PC-3 (cell line): ENCODE data around the gene PALD1. TPM values are rescaled to one million over a fixed set of nuclear protein-coding genes. Genes with fewer than 3 reads are reported as not detected.

ENCODE experiments used
- ATAC-seq: fragments of 200-7000 bp; cut with Tn5 transposase; 2 replicates; pipeline ENCODE4 v1.9.1; 2020; ENCODE audit warnings: mild to moderate bottlenecking, moderate library complexity
- BruUV-seq: library from RNA; stranded (reverse); fragments of 400-500 nt; replicated peaks from 2 replicates; lab custom pipeline; 2021; lab: Mats Ljungman, UMichigan
- CTCF ChIA-PET: fragments of 300-600 bp; sonication (Branson Sonifier 250); formaldehyde crosslinking; loops from one replicate; lab custom pipeline; 2022; ENCODE audit warnings: antibody characterized with exemption; lab: Charles Lee
- POLR2A ChIA-PET: fragments of 300-600 bp; sonication (Branson Sonifier 250); formaldehyde crosslinking; loops from one replicate; lab custom pipeline; 2022; ENCODE audit warnings: antibody characterized with exemption; ENCODE audit not compliant: unreplicated experiment; lab: Charles Lee
- DNase-seq: peaks from one replicate; pipeline ENCODE4 v3.0.0-alpha.2; 2015
- H2AFZ ChIP-seq: fragments of 300-600 bp; sonication (generic); 2 replicates; pipeline ENCODE4 v1.6.0; 2016; ENCODE audit warnings: antibody characterized with exemption, low read length
- H3F3A ChIP-seq: fragments of 300-600 bp; sonication (generic); one replicate; pipeline ENCODE4 v1.6.0; 2017; ENCODE audit warnings: antibody characterized with exemption, low read length, control low read depth, mild to moderate bottlenecking; ENCODE audit not compliant: unreplicated experiment
- H3K27ac ChIP-seq: fragments of 300-600 bp; sonication (generic); 2 replicates; pipeline ENCODE4 v1.5.1; 2016; ENCODE audit warnings: mild to moderate bottlenecking, low read length
- H3K27me3 ChIP-seq: fragments of 300-600 bp; sonication (generic); 2 replicates; pipeline ENCODE4 v1.6.1; 2016; ENCODE audit warnings: low read length, mixed read lengths
- H3K36me3 ChIP-seq: fragments of 300-600 bp; sonication (generic); 2 replicates; pipeline ENCODE4 v1.6.1; 2016; ENCODE audit warnings: low read depth, mixed run types, low read length, mixed read lengths
- H3K4me1 ChIP-seq: fragments of 300-600 bp; sonication (generic); 2 replicates; pipeline ENCODE4 v1.5.1; 2016; ENCODE audit warnings: low read length; ENCODE audit not compliant: insufficient read depth
- H3K4me2 ChIP-seq: fragments of 300-600 bp; sonication (generic); 2 replicates; pipeline ENCODE4 v1.6.0; 2016; ENCODE audit warnings: low read length
- H3K4me3 ChIP-seq: fragments of 300-600 bp; sonication (generic); 2 replicates; pipeline ENCODE4 v1.5.1; 2016; ENCODE audit warnings: mild to moderate bottlenecking, low read length, mixed read lengths
- H3K79me2 ChIP-seq: fragments of 300-600 bp; sonication (generic); 2 replicates; pipeline ENCODE4 v1.6.1; 2017; ENCODE audit warnings: low read length, mixed read lengths
- H3K9ac ChIP-seq: fragments of 300-600 bp; sonication (generic); 2 replicates; pipeline ENCODE4 v1.6.0; 2016; ENCODE audit warnings: mild to moderate bottlenecking, low read length
- H3K9me2 ChIP-seq: fragments of 300-600 bp; sonication (generic); replicated peaks from 2 replicates; pipeline ENCODE4 v1.6.1; 2016; ENCODE audit warnings: mixed run types, low read length, mixed read lengths
- H3K9me3 ChIP-seq: fragments of 300-600 bp; sonication (generic); 2 replicates; pipeline ENCODE4 v1.6.1; 2016; ENCODE audit warnings: low read length, mixed read lengths
- H4K20me1 ChIP-seq: fragments of 300-600 bp; sonication (generic); 2 replicates; pipeline ENCODE4 v1.6.1; 2016; ENCODE audit warnings: low read length, mixed read lengths
- CTCF ChIP-seq: fragments of 300-600 bp; sonication (generic); conservative IDR thresholded peaks from 2 replicates; pipeline ENCODE4 v1.5.1; 2017; ENCODE audit warnings: antibody characterized with exemption, low read depth, mild to moderate bottlenecking, low read length
- EZH2 ChIP-seq: fragments of 300-600 bp; sonication (generic); IDR thresholded peaks from one replicate; pipeline ENCODE4 v1.6.1; 2017; ENCODE audit warnings: antibody characterized with exemption, mild to moderate bottlenecking, low read length; ENCODE audit not compliant: unreplicated experiment
- EZH2phosphoT487 ChIP-seq: fragments of 300-600 bp; sonication (generic); IDR thresholded peaks from 2 replicates; pipeline ENCODE4 v1.6.1; 2018; ENCODE audit warnings: mild to moderate bottlenecking, antibody characterized with exemption, low read length, borderline replicate concordance
- intact Hi-C: fragments of 100-400 bp; cut with micrococcal nuclease; formaldehyde crosslinking; loops from 2 replicates; pipeline ENCODE4 v1.9.0; 2023
- total RNA-seq: library from RNA; depleted of rRNA; stranded (reverse); fragments of >200 nt; gene quantifications from 2 replicates; pipeline ENCODE4 v1.2.3, GENCODE V29; 2014

Gene PALD1
- total RNA-seq, 1 experiment from 2014 or later: 0.80 TPM

GRCh38 chr10:70582793-70583668, 104.5 kb downstream of the PALD1 start:
- H4K20me1 ChIP-seq: no peaks in the 10 kb centered on the region
- no peaks in the 10 kb centered on the region for H3K9me2 ChIP-seq
- peaks cover under 1% of the 10 kb centered on the region for H3F3A ChIP-seq
- POLR2A ChIA-PET: no interaction called here
- H3K4me1 ChIP-seq: peaks cover 20% of the 10 kb centered on the region
- no peak overlapping the region for H3K27ac ChIP-seq
- H3K27me3 ChIP-seq: no peaks in the 10 kb centered on the region
- H3K36me3 ChIP-seq: no peaks in the 10 kb centered on the region
- H3K9ac ChIP-seq: no peak overlapping the region
- H3K79me2 ChIP-seq: no peaks in the 10 kb centered on the region
- BruUV-seq: no TSS peak
- H3K4me3 ChIP-seq: no peak overlapping the region
- DNase-seq: no peak
- intact Hi-C loops: no loop called here
- H2AFZ ChIP-seq: no peak overlapping the region
- ATAC-seq: no peak
- TF ChIP-seq CTCF: no peak
- no peak for TF ChIP-seq EZH2phosphoT487
- no peak for TF ChIP-seq EZH2
- no peaks in the 10 kb centered on the region for H3K9me3 ChIP-seq
- CTCF ChIA-PET: interaction anchor here (0.5 to 0.6 kb wide), 2 partner anchors 31 to 85 kb away, joined by 3 to 4 read pairs; no protein-coding TSS in a partner anchor
- no peak overlapping the region for H3K4me2 ChIP-seq

GRCh38 chr10:70583669-70584037, 105.1 kb downstream of the PALD1 start:
- BruUV-seq: no TSS peak
- DNase-seq: no peak
- POLR2A ChIA-PET: no interaction called here
- Histone ChIP-seq H3K4me3 (no peak overlapping the region), H3K9me2 (no peaks in the 10 kb centered on the region), H3K79me2 (no peaks in the 10 kb centered on the region), H3K9me3 (no peaks in the 10 kb centered on the region), H3K4me2 (no peak overlapping the region), H3F3A (no peaks in the 10 kb centered on the region), H3K36me3 (no peaks in the 10 kb centered on the region), H3K4me1 (peaks cover 16% of the 10 kb centered on the region), H3K27ac (no peak overlapping the region), H3K9ac (no peak overlapping the region), H2AFZ (no peak overlapping the region), H4K20me1 (no peaks in the 10 kb centered on the region), H3K27me3 (no peaks in the 10 kb centered on the region)
- TF ChIP-seq EZH2 (no peak), CTCF (no peak), EZH2phosphoT487 (no peak)
- ATAC-seq: no peak
- CTCF ChIA-PET: interaction anchor here (0.5 to 0.6 kb wide), 2 partner anchors 32 to 85 kb away, joined by 3 to 4 read pairs; no protein-coding TSS in a partner anchor
- intact Hi-C loops: no loop called here

- Histone ChIP-seq H3K27me3 (no peaks in the 10 kb centered on the region), H3F3A (no peaks in the 10 kb centered on the region), H3K9me2 (no peaks in the 10 kb centered on the region), H4K20me1 (no peaks in the 10 kb centered on the region), H3K36me3 (no peaks in the 10 kb centered on the region), H2AFZ (no peak overlapping the region), H3K4me1 (peaks cover 9% of the 10 kb centered on the region), H3K9me3 (no peaks in the 10 kb centered on the region), H3K4me3 (no peak overlapping the region), H3K9ac (no peak overlapping the region), H3K27ac (no peak overlapping the region), H3K79me2 (no peaks in the 10 kb centered on the region), H3K4me2 (no peak overlapping the region)
- no peak for ATAC-seq
- no TSS peak for BruUV-seq
- no peak for DNase-seq
- TF ChIP-seq EZH2phosphoT487 (no peak), EZH2 (no peak), CTCF (no peak)
- intact Hi-C loops: no loop called here
- POLR2A ChIA-PET: no interaction called here
- CTCF ChIA-PET: no interaction called here
Observed at GRCh38 chr10:70584366-70584765, 105.8 kb downstream of the PALD1 start.
